Skeletal muscle cell (primary cell): ENCODE measurements around the gene EXT2.

Source experiments
- DNase-seq: peaks from one replicate; pipeline ENCODE4 v3.0.0-alpha.2; 2010; ENCODE audit warnings: low read depth
- H3K4me3 ChIP-seq: 2 replicates; pipeline ENCODE4 v1.5.1; 2011; ENCODE audit warnings: low read depth, mild to moderate bottlenecking, control low read depth, low read length, moderate library complexity

Gene EXT2

DNA sequence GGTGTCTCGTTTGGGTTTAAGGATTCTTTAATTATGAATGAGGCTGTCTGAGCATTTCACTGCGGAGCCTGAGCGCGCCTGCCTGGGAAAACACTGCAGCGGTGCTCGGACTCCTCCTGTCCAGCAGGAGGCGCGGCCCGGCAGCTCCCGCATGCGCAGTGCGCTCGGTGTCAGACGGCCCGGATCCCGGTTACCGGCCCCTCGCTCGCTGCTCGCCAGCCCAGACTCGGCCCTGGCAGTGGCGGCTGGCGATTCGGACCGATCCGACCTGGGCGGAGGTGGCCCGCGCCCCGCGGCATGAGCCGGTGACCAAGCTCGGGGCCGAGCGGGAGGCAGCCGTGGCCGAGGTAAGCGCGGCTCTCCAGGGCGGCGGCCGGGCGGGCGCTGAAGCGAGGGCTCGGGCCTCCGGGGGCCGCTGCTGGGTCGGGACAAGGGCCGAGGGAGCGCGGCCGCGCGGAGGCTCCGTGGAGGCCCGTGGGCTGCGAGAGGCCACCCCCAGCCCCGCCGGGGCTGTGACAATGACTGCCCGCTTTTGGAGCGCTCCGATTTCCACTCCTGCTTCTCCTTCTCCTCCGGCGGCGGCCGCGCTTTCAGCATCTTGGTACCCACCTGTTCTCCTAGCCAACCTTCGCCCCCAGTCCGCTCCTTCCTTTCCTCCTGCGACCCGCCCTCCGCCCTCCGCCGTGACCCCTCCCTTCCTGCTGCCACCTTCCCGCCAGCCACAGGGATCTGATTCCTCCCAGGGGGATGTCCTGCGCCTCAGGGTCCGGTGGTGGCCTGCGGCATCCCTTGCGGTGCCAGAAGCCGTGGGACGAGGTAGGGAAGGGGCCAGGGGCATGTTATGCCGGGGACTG is at the start of gene EXT2:
TSS of gene EXT2 (plus strand) at position 173 of the 854 bp plus-strand sequence. CDS start 12,035 bp downstream, outside the sequence.
- peak; percentile 39 for DNase-seq
- peak within 1 kb of the TSS; percentile 79 for H3K4me3 ChIP-seq

DNA sequence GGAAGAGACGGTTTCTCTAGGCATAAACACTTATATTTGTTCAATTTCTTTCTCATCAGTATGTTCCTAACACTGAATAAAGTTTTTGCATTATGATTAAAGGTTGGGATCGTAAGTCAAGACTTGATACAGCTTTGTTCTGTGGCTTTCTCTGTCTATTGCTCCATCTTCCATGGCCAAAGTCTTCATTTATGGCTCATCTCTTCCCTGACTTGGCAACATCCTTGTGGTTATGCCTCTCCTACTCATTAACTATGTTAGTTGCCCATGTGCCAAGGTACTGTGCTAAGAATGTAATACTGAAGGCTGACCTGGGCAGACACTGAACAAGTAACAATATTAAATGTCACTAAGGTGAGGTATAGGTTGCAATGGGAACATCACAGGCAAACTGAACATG is 49.3 kb upstream of the EXT2 start:
- no peak overlapping the region for H3K4me3 ChIP-seq
- DNase-seq = no peak

DNA sequence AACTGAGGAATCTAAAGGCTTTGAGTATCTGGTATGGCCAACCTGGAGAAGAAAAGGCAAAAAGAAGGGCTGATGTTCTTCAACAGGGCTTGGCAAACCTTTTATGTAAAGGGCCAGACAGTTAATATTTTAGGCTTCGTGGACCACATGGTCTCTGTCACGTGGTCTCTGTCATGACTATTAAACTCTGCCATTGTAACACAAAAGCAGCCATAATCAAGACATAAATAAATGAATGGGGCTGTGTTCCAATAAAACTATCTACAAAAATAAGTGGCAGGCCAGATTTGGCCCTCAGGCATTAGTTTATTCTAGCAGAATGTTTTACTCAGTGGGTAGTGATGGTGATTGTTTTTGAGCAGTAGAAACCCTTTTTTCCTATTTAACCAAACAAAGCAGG is 48.2 kb upstream of the EXT2 start:
- no peak for DNase-seq
- no peak overlapping the region for H3K4me3 ChIP-seq

DNA sequence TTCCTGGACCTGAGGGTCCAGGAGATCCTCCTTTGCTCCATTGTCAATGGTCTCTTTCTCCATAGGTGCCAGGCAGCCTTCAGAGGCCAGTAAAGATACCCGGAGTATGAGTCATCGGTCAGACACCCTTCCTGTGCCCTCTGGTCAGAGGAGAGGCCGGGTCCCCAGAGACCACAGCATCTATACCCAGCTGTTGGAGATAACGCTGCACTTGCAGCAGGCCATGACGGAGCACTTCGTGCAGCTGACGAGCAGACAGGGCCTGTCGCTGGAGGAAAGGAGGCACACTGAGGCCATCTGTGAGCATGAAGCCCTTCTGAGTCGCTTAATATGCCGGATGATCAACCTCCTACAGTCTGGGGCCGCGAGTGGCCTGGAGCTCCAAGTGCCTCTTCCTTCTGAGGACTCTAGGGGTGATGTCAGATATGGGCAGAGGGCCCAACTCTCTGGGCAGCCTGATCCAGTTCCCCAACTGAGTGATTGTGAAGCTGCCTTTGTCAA is 47.5 kb upstream of the EXT2 start, which contains the start of gene ACCSL:
TSS of gene ACCSL (plus strand) at position 51 of the 501 bp plus-strand sequence. CDS start at position 107, 56 bp downstream.
- no peak for DNase-seq
- H3K4me3 ChIP-seq = no peak within 1 kb of the TSS

DNA sequence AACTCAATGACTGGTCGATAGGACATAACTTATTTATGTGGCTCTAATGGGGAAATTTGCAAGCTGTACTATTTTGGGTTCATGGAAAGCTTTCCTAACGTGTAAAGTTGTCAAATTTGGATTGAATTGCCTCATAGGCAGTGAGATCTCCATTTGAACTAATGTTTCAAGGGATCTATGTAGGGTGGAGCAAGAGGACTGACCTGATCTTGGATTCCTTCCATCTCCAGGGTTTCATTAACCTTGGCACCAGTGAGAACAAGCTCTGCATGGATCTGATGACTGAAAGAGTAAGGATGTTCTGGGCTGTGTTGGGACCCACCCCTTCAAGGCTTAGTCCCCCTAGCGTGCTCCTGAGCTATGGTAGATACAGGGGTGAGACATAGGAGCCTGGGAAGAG is 45.6 kb upstream of the EXT2 start:
- no peak overlapping the region for H3K4me3 ChIP-seq
- no peak for DNase-seq

DNA sequence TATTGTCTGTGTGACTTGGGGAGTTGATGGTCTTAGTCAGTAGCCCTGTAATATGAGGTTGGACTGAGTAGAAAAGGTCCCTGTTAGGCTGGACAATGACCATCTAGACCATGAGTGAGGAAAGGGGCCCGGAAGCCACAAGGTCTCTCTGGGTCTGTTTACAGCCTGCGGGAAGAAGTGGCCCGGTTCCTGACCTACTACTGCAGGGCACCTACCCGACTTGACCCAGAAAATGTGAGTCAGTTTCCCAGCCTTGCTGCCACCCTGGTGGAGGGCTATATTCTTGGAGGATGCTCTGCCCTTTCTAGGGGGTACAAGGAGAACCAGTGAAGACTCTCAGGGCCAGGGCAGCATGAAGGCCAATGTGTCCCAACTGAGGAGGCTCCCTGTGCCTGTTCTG is 44.3 kb upstream of the EXT2 start:
- no peak for DNase-seq
- no peak overlapping the region for H3K4me3 ChIP-seq

DNA sequence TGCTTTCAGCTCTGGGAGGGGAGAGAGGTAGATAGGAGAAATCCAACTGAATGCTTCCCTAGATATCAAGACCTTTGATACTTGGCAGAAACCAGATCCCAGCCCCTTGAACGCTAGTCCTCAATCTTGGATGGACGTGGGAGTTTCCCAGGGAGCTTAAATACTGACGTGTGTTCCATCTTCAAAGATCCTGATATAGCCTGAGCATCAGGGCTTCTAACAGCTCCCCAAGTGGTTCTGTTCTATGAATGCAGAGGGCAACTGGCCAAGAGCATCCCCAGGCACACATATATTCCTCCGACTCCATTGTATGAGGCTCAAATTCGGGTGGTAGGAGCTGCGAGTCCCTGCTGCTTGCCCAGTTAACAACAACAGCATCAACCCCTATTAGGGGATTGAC is 38.1 kb upstream of the EXT2 start:
- DNase-seq = no peak
- H3K4me3 ChIP-seq = no peak overlapping the region

DNA sequence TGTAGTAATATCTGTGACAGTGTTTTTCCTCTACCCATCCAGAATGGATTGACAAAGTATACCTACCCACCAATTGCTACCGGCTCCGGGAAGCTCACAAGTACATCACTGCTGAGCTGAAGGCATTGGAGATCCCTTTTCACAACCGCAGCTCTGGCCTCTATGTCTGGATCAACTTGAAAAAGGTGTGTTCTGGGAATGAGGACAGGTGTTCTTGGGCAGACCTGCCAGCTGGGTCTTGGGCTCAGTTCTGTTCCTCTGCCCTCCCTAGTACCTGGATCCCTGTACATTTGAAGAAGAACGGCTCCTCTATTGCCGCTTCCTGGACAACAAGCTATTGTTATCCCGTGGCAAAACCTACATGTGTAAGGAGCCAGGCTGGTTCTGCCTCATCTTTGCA is 37.2 kb upstream of the EXT2 start:
- no peak overlapping the region for H3K4me3 ChIP-seq
- DNase-seq = no peak

DNA sequence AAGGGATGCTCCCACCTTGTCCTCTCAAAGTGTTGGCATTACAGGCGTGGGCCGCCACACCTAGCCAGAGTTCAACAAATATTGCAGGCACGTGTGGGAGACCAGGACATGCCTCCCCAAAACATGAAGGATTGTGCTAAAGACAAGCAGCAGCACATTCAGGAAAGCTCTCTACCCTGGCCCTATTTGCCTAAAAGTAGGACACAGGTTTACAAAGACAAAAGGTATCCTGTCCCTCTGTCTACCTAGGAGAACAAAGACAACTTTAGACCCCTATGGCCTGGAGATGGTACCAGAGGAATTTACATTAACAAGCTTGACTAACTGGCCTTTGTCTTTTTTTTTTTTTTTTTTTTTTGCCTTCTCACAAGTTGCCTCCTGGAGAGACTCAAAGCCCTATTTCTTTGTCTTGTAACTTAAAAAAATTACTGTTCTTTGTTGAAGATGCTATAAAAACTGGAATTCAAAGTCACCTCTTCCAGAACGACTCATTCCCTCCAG is 30.3 kb upstream of the EXT2 start:
- no peak for DNase-seq
- H3K4me3 ChIP-seq = no peak overlapping the region

DNA sequence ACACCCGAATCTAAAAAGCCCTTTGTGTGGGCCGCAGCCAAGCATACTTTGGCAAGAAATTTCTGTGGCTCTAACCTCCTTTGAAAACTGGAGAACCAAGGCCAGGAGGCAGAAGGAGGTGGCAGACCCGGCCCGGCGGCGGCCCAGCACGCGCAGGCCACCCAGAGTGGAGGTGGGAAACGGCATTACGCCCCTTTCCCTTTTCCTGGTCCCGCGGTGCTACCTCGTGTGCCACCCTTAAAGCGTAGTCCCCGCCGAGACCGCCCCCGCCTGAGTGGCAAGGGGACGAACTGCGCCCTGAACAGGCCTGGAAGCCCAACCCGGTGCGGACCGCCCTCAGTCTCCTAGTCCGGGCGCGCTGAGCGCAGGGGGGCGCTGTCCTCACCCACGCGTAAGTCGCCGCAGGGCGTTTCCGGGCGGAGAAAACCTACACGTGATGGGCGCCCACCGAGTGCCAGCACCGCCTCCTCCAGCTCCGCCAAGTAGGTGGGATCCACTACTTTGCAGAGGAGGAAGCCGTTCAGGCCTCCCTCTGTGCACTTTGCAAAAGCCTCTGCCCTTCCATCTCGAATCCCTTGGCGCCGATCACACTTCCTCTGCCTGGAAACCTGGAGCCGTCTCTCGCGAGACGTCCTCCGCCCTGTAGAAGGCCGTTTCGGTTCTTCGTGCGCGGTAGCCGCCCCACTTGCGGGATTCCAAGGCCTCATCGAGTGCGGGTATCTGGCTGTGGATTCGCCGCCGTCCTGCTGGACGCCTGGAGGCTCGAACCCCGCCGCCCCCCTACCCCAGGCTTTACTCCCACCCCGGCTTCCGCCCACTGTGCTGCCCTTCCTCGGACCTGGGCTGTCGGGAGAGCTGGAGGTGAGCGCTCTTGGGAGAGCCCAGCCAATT is 29.4 kb upstream of the EXT2 start, which contains the start of gene ACCS:
TSS of gene ACCS (plus strand) at position 430 of the 891 bp plus-strand sequence. CDS start 1,358 bp downstream, outside the sequence.
- peak within 1 kb of the TSS; percentile 63 for H3K4me3 ChIP-seq
- peak; percentile 80 for DNase-seq

DNA sequence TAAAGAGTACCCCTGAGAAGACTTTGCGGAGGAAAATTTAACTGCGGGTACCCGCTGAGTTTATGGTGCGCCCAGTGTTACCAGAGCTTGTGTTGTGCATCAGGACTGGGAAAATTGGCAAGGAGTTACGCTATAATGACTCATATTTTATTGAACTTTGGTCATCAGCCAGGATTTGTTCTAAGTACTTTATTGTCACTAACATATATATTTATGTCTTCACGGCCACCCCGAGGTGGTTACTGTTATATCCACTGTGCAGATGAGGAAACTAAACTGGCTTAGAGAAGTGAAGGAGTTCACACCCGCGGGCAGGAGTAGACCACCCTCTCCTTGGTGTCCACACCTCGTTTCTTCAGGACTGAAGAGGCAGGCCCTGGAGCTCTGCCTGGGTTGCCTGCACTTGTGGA is 28.7 kb upstream of the EXT2 start:
- H3K4me3 ChIP-seq = peak overlapping the region; percentile 63
- peak; percentile 48 for DNase-seq

DNA sequence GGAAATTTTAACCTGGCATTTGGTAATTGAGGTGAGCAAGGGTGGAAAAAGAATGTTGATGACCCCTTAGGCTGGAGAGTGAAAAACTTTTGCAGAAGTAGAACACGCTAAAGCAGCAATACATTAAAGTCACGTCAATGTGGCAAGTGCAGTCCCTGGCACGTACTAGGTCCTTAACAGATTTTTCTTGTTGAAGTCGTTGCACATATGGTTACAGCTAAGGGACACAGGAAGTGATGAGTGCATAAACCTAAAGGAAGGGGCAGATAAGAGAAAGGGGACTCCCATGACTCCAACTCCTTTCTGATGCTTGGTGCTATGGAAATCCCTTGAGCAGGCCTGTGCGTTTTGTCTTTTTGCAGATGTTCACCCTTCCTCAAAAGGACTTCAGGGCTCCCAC is 28.2 kb upstream of the EXT2 start:
- DNase-seq = no peak
- no peak overlapping the region for H3K4me3 ChIP-seq

DNA sequence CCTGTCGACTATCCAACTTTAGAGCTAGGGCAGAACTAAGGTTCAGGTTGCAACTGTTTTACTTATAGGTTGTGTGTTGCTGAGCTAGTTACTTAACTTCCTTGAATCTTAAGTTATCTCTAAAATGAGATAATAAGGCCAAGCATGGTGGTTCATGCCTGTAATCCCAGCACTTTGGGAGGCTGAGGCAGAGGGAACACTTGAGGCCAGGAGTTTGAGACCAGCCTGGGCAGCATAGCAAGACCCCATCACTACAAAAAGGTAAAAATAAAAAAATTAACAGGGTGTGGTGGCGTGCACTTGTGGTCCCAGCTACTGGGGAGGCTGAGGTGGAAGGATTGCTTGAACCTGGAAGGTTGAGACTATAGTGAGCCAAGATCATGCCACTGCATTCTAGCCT is 27.3 kb upstream of the EXT2 start:
- H3K4me3 ChIP-seq = no peak overlapping the region
- no peak for DNase-seq

DNA sequence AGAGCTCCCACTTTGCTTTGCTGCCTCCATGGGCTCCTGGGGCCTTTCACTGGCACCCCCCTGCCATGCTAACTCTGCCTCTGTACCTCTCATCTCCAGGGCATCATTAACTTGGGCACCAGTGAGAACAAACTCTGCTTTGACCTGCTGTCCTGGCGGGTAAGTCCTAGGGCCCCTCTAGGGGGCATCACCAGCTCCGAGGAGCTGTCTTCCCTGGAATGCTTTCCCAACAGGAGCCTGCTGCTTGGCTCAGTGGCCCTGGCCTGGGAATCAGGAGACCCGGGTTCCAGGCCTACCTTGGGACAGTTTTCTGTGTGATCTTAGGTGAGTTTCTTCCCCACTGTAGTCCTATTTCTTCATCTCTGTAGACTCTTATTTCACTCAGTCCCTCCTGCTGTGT is 24.3 kb upstream of the EXT2 start:
- no peak overlapping the region for H3K4me3 ChIP-seq
- no peak for DNase-seq

DNA sequence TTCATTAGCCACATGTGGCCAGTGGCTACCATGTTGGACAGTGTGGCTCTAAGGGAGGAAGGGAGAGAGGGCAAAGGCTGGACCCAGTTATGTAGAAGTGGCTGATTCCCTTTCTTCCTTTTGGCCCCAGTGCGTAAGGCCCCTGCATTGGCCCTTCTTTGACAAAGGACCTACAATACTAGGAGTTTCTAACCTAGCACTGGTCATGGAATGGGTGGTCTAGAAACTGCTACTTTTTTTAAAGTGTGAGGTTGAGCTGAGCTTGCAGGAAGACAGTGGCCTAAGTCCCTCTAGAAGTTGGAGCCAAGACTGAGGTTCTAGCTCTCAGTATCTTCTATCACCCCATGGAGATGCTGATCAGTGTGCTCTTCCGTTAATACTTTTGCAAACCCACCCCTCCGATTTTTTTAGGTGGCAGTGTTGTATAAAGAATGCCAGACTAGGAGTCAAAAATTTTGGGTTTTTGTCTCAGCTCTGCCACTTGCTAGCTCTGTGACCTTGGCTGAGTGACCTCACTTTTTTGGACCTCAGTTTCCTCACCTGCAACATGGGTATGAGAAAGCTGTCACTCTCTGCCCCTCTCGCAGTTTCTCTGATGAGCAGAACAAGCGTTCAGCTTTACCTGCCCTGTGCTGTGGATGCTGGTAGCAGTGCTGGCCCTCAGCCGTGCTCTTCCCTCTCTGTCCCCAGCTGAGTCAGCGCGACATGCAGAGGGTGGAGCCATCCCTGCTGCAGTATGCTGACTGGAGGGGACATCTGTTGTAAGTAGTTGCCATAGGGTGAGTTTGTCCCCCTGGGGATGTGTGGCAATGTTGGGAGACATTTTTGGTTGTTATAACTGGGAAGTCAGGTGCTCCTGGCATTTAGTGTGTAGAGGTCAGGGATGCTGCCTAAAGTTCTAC is 22.5 kb upstream of the EXT2 start:
- DNase-seq = no peak
- H3K4me3 ChIP-seq = no peak overlapping the region

DNA sequence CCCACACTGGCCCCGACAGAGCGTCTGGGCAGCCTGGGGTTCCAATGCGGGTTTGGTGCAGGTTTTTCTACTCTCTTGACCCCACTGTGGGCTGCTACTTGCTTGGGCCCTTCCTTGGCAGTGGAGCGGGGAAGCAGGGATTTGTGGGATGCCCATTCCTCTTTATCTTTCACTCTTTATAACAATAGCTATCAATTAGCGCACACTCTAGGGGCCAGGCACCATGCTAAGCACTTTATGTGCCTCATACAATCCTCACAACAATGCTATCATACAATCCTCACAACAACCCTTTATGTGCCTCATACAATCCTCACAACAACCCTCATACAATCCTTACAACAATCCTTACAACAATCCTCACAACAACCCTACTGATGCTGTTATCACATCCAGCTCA is 16.7 kb upstream of the EXT2 start:
- DNase-seq = no peak

DNA sequence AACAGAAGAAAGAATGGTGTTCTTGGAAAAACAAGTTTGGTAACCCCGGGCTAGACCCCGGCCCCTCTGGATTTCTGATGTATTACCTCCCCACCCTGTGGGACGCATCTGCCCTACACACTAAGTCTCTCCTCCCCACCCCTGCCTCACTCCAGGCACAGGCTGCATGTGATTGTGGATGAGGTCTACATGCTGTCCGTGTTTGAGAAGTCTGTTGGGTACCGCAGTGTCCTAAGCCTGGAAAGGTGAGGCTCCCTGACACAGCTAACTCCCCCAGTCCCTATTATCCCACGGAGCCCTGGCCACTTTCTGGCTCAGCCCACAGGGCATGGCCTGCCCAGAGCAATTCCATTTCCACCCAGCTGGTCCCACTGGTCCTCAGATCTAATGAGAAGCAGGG is 16.1 kb upstream of the EXT2 start:
- H3K4me3 ChIP-seq = no peak overlapping the region
- no peak for DNase-seq

More for the DNA sequence above, 16.7 kb upstream of the EXT2 start:
- H3K4me3 ChIP-seq = no peak overlapping the region

DNA sequence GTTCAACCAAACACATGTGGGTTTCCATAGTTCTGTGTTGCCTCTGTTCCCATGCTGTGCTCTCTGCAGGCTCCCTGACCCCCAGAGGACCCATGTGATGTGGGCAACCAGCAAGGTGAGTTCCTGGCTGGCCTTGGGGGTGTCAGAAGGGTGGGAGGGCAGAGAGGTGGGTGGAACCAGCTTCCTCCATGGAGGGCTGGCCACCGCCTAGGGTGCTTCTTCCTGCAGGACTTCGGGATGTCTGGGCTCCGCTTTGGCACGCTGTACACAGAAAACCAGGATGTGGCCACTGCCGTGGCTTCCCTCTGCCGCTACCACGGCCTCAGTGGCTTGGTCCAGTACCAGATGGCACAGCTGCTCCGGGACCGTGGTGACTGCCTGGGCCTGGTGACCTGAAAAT is 14.5 kb upstream of the EXT2 start:
- DNase-seq = no peak
- no peak overlapping the region for H3K4me3 ChIP-seq

DNA sequence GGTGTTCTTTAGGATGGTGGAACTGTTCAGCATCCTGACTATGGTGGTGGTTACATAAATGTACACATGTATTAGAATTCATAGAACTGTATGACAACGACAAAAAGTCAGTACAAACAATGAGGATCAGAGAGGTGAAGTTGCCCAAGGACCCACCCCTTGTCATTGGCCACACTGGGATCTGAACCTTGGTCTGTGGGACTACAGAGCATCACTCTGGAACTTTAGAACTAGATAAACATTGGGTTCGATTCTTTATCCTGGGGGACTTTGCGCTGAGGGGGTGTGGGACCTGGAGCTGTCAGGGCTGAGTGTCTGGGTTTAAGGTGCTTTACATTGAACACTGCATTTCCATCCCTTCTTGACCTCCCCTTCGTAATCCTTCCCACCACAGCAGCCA is 12.8 kb upstream of the EXT2 start:
- no peak for DNase-seq
- no peak overlapping the region for H3K4me3 ChIP-seq
